IPS DF 6.9 (cell line): Measurements from ENCODE around the gene PRKCD.

Experiments used
- DNase-seq: peaks from one replicate; pipeline ENCODE4 v3.0.0-alpha.2; 2013; ENCODE audit warnings: low read depth, low spot score
- H3K27ac ChIP-seq: one replicate; pipeline ENCODE4 v1.5.1; 2013; ENCODE audit warnings: low read length, control low read depth
- H3K27me3 ChIP-seq: 2 replicates; pipeline ENCODE4 v1.6.1; 2013; ENCODE audit warnings: mild to moderate bottlenecking, low read length; ENCODE audit not compliant: control insufficient read depth, insufficient read depth
- H3K36me3 ChIP-seq: 2 replicates; pipeline ENCODE4 v1.6.1; 2013; ENCODE audit warnings: low read length; ENCODE audit not compliant: control insufficient read depth, insufficient read depth
- H3K4me1 ChIP-seq: 2 replicates; pipeline ENCODE4 v1.6.1; 2013; ENCODE audit warnings: low read length; ENCODE audit not compliant: control insufficient read depth, insufficient read depth
- H3K4me3 ChIP-seq: 2 replicates; pipeline ENCODE4 v1.5.1; 2013; ENCODE audit warnings: mild to moderate bottlenecking, low read length
- H3K9me3 ChIP-seq: 2 replicates; pipeline ENCODE4 v1.6.1; 2013; ENCODE audit warnings: low read length, inconsistent platforms; ENCODE audit not compliant: control insufficient read depth, insufficient read depth
- WGBS: extraction: QIAGEN DNeasy Blood & Tissue Kit; methylation state at CpG from one replicate; pipeline ENCODE4 v1.1.7; 2013; ENCODE audit warnings: mixed read lengths, missing lambda C conversion rate; ENCODE audit not compliant: insufficient read length, insufficient coverage; 5-methylcytosine and 5-hydroxymethylcytosine counted together

Gene PRKCD

DNA sequence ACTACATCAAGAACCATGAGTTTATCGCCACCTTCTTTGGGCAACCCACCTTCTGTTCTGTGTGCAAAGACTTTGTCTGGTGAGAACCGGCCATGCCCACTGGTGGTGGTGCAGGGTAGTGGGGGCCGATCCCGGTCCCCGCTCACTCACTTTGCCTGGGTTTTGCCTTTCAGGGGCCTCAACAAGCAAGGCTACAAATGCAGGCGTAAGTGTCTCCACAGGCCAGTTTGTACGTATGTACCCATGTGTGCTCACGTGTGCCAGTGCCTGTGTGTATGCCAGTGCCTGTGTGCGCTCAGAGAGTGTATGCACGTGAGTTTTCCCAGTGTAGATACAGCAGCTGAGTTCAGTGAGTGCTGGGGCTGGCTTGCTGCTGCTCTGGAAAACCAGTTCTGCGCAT, 20.5 kb downstream of the PRKCD start:
- Histone ChIP-seq H3K4me3 (no peak overlapping the region), H3K36me3 (peaks cover 9% of the 10 kb centered on the region; the same call in 1 of the 2 replicates), H3K27me3 (no peaks in the 10 kb centered on the region), H3K9me3 (no peaks in the 10 kb centered on the region), H3K27ac (no peak overlapping the region), H3K4me1 (no peaks in the 10 kb centered on the region; the same call in 1 of the 2 replicates)
- no CpG with 5 or more reads among the region's 11 CpGs for WGBS
- DNase-seq: no peak

DNA sequence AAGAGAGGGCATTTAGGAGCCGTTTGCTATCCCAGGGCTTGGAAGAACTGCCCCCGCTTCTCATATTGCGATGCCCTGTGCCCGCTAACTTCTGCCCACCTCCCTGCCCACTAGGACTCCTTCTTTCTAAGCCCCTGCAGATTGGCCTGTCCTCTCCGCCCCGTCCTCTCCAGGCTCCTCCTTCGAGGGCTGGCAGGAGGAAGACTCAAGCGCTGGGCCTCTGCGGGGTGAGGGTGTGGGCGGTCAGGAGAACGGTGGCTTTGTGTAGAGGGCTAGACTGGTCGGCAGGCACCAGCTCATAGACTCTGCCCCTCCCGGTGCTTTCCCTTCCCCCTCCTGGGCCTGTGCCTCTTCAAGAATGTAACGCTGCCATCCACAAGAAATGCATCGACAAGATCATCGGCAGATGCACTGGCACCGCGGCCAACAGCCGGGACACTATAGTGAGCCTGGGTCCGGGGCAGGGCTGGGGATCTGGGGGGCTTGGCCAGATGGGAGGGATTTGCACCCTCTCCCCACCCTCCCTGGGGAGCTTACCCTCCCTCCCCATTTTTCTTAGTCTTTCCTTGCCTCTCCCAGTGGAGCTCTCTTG, 21.9 kb downstream of the PRKCD start:
- H3K4me1 ChIP-seq: no peaks in the 10 kb centered on the region; the same call in 1 of the 2 replicates
- no peak overlapping the region for H3K27ac ChIP-seq
- no peak overlapping the region for H3K4me3 ChIP-seq
- no peaks in the 10 kb centered on the region for H3K27me3 ChIP-seq
- H3K36me3 ChIP-seq: peaks cover 9% of the 10 kb centered on the region; the same call in 1 of the 2 replicates
- WGBS: no CpG with 5 or more reads among the region's 20 CpGs
- no peak for DNase-seq
- no peaks in the 10 kb centered on the region for H3K9me3 ChIP-seq

DNA sequence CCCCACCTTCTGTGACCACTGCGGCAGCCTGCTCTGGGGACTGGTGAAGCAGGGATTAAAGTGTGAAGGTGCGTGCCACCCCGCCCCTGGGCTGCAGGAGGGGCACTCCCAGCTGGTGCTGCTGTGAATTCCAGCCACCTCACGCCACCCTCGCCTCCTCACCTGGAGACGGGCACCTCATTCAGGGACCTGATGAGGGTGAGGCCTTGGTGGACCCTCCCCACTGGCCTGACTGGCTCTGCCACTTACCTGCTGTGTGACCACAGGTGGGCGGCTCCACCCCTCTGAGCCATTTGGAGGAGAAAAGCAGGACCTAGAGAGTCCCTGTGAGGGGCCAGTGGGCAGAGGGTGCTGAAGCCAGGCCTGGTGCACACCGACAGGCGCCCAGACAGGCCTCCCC, 22.5 kb downstream of the PRKCD start:
- no peaks in the 10 kb centered on the region for H3K9me3 ChIP-seq
- no CpG with 5 or more reads among the region's 9 CpGs for WGBS
- no peaks in the 10 kb centered on the region for H3K27me3 ChIP-seq
- H3K36me3 ChIP-seq: peaks cover 9% of the 10 kb centered on the region; the same call in 1 of the 2 replicates
- H3K4me1 ChIP-seq: no peaks in the 10 kb centered on the region
- no peak overlapping the region for H3K4me3 ChIP-seq
- H3K27ac ChIP-seq: no peak overlapping the region
- DNase-seq: no peak

DNA sequence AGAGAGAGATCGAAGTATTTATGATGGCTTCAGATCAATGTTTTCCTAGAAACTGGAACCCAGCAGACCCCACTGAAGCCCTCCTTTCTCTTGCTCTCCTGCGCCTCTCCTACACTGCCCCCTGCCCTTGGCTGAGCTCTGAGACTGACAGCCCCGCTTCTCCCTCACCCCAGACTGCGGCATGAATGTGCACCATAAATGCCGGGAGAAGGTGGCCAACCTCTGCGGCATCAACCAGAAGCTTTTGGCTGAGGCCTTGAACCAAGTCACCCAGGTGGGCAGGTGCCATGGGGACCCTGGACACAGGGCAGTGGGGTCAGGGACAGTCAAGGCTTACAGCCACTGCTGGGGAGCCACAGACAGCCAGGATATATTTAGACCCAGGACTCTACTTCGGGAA, 23.7 kb downstream of the PRKCD start:
- Histone ChIP-seq H3K27ac (no peak overlapping the region), H3K9me3 (no peaks in the 10 kb centered on the region), H3K4me3 (no peak overlapping the region), H3K36me3 (peaks cover 6% of the 10 kb centered on the region; the same call in 1 of the 2 replicates), H3K27me3 (no peaks in the 10 kb centered on the region), H3K4me1 (no peaks in the 10 kb centered on the region)
- no peak for DNase-seq
- no CpG with 5 or more reads among the region's 7 CpGs for WGBS

DNA sequence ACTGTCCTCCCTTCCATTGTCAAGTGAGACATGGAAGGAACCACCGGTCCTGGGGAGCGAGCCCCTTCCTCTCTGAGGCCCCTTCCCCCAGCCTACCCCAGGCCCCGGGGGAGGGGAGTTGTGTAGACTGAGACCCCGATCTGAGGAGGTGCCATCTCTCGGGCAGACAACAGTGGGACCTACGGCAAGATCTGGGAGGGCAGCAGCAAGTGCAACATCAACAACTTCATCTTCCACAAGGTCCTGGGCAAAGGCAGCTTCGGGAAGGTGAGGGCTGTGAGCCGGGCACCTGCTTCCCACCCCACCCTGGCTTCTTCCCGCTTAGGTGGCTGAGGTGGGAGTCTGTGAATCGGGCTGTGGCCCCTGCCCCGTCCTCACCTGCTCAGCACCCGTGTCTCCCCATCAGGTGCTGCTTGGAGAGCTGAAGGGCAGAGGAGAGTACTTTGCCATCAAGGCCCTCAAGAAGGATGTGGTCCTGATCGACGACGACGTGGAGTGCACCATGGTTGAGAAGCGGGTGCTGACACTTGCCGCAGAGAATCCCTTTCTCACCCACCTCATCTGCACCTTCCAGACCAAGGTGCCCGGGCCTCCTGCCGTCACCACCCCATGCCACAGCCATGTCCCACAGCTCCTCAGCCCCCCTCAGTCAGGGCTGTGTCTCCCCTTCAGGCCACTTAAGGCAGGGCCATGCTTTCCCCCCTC, 24.9 kb downstream of the PRKCD start:
- WGBS: no CpG with 5 or more reads among the region's 20 CpGs
- Histone ChIP-seq H3K27me3 (no peaks in the 10 kb centered on the region), H3K9me3 (no peaks in the 10 kb centered on the region), H3K27ac (no peak overlapping the region), H3K4me1 (no peaks in the 10 kb centered on the region), H3K4me3 (no peak overlapping the region), H3K36me3 (peaks cover 5% of the 10 kb centered on the region; the same call in 1 of the 2 replicates)
- DNase-seq: no peak

DNA sequence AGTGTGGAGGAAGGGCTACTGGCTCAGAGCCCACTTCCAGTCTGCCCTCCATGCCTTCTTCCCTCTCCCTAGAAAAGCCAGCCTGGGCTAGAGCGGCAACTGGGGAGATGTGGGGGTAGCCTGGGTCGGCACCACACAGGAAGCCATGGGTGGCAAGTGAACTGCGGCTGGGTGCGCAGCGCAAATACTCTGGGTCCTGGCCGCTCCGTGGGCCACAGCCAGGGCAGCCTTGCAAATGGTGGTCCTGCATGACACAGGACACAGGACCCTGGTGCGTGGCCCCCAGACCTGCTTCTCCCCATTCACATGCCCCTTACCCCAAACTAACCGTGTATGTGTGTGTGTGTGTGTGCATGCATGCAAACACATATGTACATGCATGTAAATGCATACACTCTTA, 25.7 kb downstream of the PRKCD start:
- H3K4me1 ChIP-seq: no peaks in the 10 kb centered on the region
- no peaks in the 10 kb centered on the region for H3K9me3 ChIP-seq
- no peak for DNase-seq
- H3K4me3 ChIP-seq: no peak overlapping the region
- WGBS: no CpG with 5 or more reads among the region's 9 CpGs
- H3K27me3 ChIP-seq: no peaks in the 10 kb centered on the region
- peaks cover 5% of the 10 kb centered on the region; the same call in 1 of the 2 replicates for H3K36me3 ChIP-seq
- H3K27ac ChIP-seq: no peak overlapping the region

DNA sequence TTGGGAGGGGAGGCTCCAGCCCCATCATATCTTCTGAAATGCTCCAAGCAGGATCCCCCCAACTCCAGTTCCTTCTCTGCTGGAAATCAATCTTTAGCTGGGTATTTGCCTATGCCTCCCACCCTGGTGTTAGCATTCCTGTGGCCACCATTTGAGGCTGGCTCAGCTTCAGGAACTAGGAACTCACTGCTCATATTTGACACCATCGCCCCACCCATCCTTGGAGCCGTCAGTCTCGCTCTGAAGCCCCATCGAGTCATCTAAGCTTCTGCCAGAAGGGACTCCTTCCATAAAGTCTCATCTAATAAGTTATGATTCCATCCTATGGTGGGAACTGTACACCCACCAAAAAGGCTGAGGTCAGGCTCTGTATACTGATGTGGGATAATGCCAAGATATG, 26.4 kb downstream of the PRKCD start:
- H3K27me3 ChIP-seq: no peaks in the 10 kb centered on the region
- no CpG with 5 or more reads among the region's 4 CpGs for WGBS
- H3K4me3 ChIP-seq: no peak overlapping the region
- no peak overlapping the region for H3K27ac ChIP-seq
- H3K36me3 ChIP-seq: peaks cover 5% of the 10 kb centered on the region; the same call in 1 of the 2 replicates
- no peak for DNase-seq
- H3K4me1 ChIP-seq: no peaks in the 10 kb centered on the region
- H3K9me3 ChIP-seq: no peaks in the 10 kb centered on the region

DNA sequence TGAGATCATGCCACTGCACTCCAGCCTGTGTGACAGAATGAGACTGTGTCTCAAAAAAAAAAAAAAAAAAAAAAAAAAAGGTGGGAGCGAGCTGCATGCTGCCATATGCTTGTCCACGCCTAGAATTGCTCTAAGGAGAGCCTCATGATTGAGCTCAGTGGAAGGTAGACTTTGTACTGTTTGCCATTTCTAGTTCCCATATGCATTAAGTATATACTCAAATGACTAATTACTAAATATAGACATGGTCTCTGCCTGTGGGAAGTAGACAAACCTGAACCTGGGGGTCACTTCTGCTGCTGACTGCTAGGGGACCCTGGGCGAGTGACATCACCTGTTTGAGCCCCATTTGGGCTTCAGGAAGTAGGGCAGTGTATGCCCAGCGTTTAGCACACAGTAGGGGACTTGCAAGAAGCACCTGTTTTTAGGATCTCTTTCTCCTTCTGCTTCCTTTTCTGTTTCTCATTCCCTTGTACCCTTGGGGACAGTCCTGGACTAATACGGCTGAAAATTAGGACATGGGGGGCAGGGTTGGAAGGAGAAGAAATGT, 27.2 kb downstream of the PRKCD start:
- Histone ChIP-seq H3K27ac (no peak overlapping the region), H3K9me3 (no peaks in the 10 kb centered on the region), H3K27me3 (no peaks in the 10 kb centered on the region), H3K4me1 (no peaks in the 10 kb centered on the region), H3K4me3 (no peak overlapping the region), H3K36me3 (peaks cover 5% of the 10 kb centered on the region; the same call in 1 of the 2 replicates)
- no peak for DNase-seq
- WGBS: no CpG with 5 or more reads among the region's 5 CpGs

DNA sequence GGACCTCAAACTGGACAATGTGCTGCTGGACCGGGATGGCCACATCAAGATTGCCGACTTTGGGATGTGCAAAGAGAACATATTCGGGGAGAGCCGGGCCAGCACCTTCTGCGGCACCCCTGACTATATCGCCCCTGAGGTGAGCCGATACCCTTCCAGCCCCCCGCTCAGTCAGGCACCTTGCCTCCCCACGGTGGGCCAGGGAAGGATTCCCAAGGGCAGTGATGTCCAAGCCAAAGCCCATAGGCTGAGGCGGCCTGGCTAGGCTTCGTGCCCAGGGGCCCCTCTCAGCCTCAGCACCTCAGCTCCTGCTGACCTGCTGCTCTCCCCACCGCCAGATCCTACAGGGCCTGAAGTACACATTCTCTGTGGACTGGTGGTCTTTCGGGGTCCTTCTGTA, 27.7 kb downstream of the PRKCD start:
- Histone ChIP-seq H3K27me3 (no peaks in the 10 kb centered on the region), H3K27ac (no peak overlapping the region), H3K36me3 (0 out of 2 replicates have a peak, but pooled peaks cover 3% of the 10 kb centered on the region), H3K4me1 (no peaks in the 10 kb centered on the region), H3K4me3 (no peak overlapping the region), H3K9me3 (no peaks in the 10 kb centered on the region)
- DNase-seq: no peak
- no CpG with 5 or more reads among the region's 13 CpGs for WGBS

DNA sequence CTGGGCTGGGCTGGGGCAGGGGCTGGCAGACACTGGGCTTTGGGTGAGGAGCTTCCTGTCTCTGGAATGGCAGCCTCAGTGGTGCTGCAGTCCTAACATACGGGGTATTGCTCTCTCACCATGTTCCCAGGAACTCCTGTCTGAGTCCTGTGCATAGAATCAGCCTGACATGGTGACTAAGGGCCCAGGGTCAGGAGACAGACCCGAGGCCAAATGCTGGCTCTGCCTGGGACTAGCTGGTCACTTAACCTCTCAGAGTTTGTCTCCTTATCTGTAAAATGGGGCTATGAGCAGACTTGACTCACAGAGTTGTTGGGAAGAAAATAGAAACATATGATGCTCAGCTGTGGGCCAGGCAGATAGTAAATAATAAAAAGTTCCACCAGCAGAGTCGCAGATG, 28.3 kb downstream of the PRKCD start:
- 0 out of 2 replicates have a peak, but pooled peaks cover 3% of the 10 kb centered on the region for H3K36me3 ChIP-seq
- no peak overlapping the region for H3K4me3 ChIP-seq
- H3K27me3 ChIP-seq: no peaks in the 10 kb centered on the region
- DNase-seq: no peak
- H3K27ac ChIP-seq: no peak overlapping the region
- no peaks in the 10 kb centered on the region for H3K9me3 ChIP-seq
- H3K4me1 ChIP-seq: peaks cover 2% of the 10 kb centered on the region; the same call in 1 of the 2 replicates
- WGBS: no CpG with 5 or more reads among the region's 3 CpGs
